Activated T-helper 2 cell treated with anti-CD3 and anti-CD28 coated beads, Interferon-gamma antibody, Interleukin-2, Interleukin-4, amounts not matched to agents 10 μg/mL and 5 μg/mL and 100 μg/mL, durations not matched to agents 14 hours and 24 hours and 36 hours (primary cell): ENCODE data around the gene ZNF385D. TPM values are rescaled to one million over a fixed set of nuclear protein-coding genes. Genes with fewer than 3 reads are reported as not detected.

Source experiments
- DNase-seq: peaks from one replicate; pipeline ENCODE4 v3.0.0; 2021; ENCODE audit warnings: low spot score
- H3K27ac Mint-ChIP-seq: one replicate; pipeline ENCODE4 v1.8.0; 2021; ENCODE audit warnings: mixed read lengths
- H3K27me3 Mint-ChIP-seq: one replicate; pipeline ENCODE4 v1.8.0; 2021; ENCODE audit warnings: low read depth, mixed read lengths
- H3K36me3 Mint-ChIP-seq: one replicate; pipeline ENCODE4 v1.8.0; 2021; ENCODE audit warnings: low read depth, mixed read lengths
- H3K4me1 Mint-ChIP-seq: one replicate; pipeline ENCODE4 v1.8.0; 2021; ENCODE audit warnings: low read depth, mixed read lengths
- H3K4me3 Mint-ChIP-seq: one replicate; pipeline ENCODE4 v1.8.0; 2021; ENCODE audit warnings: low read depth, mild to moderate bottlenecking, moderate library complexity, mixed read lengths
- H3K9me3 Mint-ChIP-seq: one replicate; pipeline ENCODE4 v1.8.0; 2021; ENCODE audit warnings: mixed read lengths
- intact Hi-C: fragments of 100-400 bp; cut with micrococcal nuclease; formaldehyde crosslinking; loops from one replicate; pipeline ENCODE4 v1.15.1; 2023
- total RNA-seq: library from RNA; stranded (reverse); gene quantifications from 2 replicates; pipeline ENCODE4 v1.2.3, GENCODE V29; 2022

Gene ZNF385D
- total RNA-seq, 1 donor from 2014 or later: not detected

DNA sequence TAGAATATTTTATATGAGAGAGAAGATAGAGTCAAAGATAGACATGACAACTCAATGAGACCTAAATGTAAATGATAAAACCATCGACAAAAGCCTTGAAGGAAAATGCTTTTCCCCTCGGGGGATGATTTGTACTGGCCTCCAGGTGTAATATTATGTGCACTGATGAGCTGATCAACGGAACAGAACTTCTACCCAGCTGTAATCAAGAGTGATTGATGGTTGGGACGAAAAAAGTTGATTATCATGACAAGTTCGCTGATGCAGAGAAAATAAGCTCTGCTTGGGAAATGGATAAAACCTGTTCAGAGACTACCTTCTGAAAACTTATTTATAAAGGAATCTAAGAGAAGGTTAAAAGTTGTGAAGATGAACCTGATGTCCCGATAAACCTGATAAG lies 210.7 kb downstream of the ZNF385D start:
- H3K27me3 Mint-ChIP-seq: no peaks in the 10 kb centered on the region
- no peak for DNase-seq
- no peak overlapping the region for H3K4me3 Mint-ChIP-seq
- H3K4me1 Mint-ChIP-seq: no peaks in the 10 kb centered on the region
- intact Hi-C loops: no loop called here
- H3K27ac Mint-ChIP-seq: no peak overlapping the region
- peaks cover 18% of the 10 kb centered on the region for H3K9me3 Mint-ChIP-seq
- H3K36me3 Mint-ChIP-seq: no peaks in the 10 kb centered on the region

DNA sequence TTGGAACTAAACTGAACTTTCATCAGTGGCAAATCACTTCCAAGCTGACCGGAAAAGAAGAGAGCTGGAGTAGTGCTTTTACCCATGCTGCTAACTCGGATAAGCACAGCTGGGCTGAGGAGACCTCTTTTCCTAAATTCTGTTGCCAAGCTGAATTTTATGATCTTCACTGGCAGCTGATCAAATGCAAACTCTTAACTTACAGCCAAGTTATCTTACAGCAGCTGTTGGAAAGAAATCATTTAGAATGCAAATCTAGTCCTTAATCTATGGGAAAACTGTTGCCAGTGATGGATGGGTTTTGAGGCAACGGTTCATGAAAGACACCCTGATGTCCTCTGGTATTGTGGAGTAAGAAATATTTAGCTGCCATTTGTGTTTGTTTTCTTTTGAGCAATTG lies 216.5 kb downstream of the ZNF385D start:
- no peaks in the 10 kb centered on the region for H3K4me1 Mint-ChIP-seq
- H3K27ac Mint-ChIP-seq: no peak overlapping the region
- H3K4me3 Mint-ChIP-seq: no peak overlapping the region
- intact Hi-C loops: no loop called here
- H3K9me3 Mint-ChIP-seq: peaks cover 21% of the 10 kb centered on the region
- no peaks in the 10 kb centered on the region for H3K36me3 Mint-ChIP-seq
- no peak for DNase-seq
- no peaks in the 10 kb centered on the region for H3K27me3 Mint-ChIP-seq

GRCh38 chr3:21533002-21533401 lies 218.0 kb downstream of the ZNF385D start:
- intact Hi-C loops: no loop called here
- Mint-ChIP-seq H3K9me3 (peaks cover 20% of the 10 kb centered on the region), H3K4me3 (no peak overlapping the region), H3K4me1 (no peaks in the 10 kb centered on the region), H3K27me3 (no peaks in the 10 kb centered on the region), H3K36me3 (no peaks in the 10 kb centered on the region), H3K27ac (no peak overlapping the region)
- DNase-seq: no peak

- DNase-seq: no peak
These were observed 219.1 kb downstream of the ZNF385D start for GRCh38 chr3:21531909-21532308.

GRCh38 chr3:21528291-21528995 lies 222.6 kb downstream of the ZNF385D start:
- DNase-seq: no peak
- Mint-ChIP-seq H3K27ac (no peak overlapping the region), H3K4me1 (no peaks in the 10 kb centered on the region), H3K27me3 (no peaks in the 10 kb centered on the region), H3K36me3 (no peaks in the 10 kb centered on the region), H3K9me3 (peaks cover 17% of the 10 kb centered on the region), H3K4me3 (no peak overlapping the region)
- intact Hi-C loops: no loop called here

More at GRCh38 chr3:21531909-21532308, 219.1 kb downstream of the ZNF385D start:
- Mint-ChIP-seq H3K9me3 (peaks cover 15% of the 10 kb centered on the region), H3K27me3 (no peaks in the 10 kb centered on the region), H3K27ac (no peak overlapping the region), H3K4me3 (no peak overlapping the region), H3K36me3 (no peaks in the 10 kb centered on the region), H3K4me1 (no peaks in the 10 kb centered on the region)
- intact Hi-C loops: no loop called here

- peaks cover 17% of the 10 kb centered on the region for H3K9me3 Mint-ChIP-seq
- DNase-seq: no peak
- no peak overlapping the region for H3K27ac Mint-ChIP-seq
- H3K4me3 Mint-ChIP-seq: no peak overlapping the region
- no peaks in the 10 kb centered on the region for H3K4me1 Mint-ChIP-seq
- H3K36me3 Mint-ChIP-seq: no peaks in the 10 kb centered on the region
- intact Hi-C loops: no loop called here
- H3K27me3 Mint-ChIP-seq: no peaks in the 10 kb centered on the region
These were observed 224.5 kb downstream of the ZNF385D start for GRCh38 chr3:21526461-21526860.

GRCh38 chr3:21524133-21524532 lies 226.9 kb downstream of the ZNF385D start:
- H3K4me1 Mint-ChIP-seq: no peaks in the 10 kb centered on the region
- DNase-seq: no peak
- intact Hi-C loops: no loop called here
- H3K4me3 Mint-ChIP-seq: no peak overlapping the region
- no peaks in the 10 kb centered on the region for H3K36me3 Mint-ChIP-seq
- peaks cover 6% of the 10 kb centered on the region for H3K9me3 Mint-ChIP-seq
- no peaks in the 10 kb centered on the region for H3K27me3 Mint-ChIP-seq
- H3K27ac Mint-ChIP-seq: no peak overlapping the region

DNA sequence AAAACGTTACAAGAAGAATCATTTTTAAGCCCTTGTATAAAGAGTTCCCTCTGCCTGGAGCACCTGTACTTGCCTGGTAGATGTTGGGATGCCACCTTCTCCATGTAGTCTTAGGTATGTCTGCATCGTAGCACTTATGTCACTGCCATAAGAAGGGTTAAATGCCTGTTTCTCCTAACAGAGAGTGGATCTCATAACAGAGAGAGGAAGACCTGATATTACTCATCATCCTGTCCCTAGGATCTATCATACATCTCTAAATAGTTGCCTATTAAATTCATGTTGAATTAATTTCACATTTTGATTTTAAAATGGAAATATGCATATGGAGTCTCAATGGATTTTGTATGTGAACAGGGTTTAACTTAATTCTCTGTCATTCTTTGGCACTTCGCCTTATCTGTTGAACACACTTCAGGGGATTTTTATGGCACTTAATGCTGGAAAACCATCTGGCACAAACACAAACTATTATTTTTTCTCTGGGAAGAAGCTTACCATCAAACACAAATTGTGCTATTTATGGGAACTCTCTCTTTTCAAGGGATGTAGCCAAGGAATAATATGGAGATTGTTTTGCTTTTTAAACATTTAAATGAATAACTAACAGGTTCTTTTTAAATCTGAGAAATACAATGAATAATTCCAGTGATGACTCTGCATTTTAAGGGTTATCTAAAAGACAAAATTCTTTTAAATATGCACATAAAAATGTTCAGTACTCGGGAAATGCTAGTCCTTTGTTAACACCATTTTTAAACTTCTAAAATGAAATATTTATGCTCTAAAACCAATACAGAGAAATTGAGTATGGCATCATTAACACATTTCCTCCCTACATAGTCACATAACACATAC lies 230.7 kb downstream of the ZNF385D start:
- intact Hi-C loops: no loop called here
- Mint-ChIP-seq H3K4me3 (no peak overlapping the region), H3K36me3 (no peaks in the 10 kb centered on the region), H3K4me1 (no peaks in the 10 kb centered on the region), H3K27ac (no peak overlapping the region), H3K27me3 (no peaks in the 10 kb centered on the region), H3K9me3 (peaks cover 9% of the 10 kb centered on the region)
- DNase-seq: no peak

GRCh38 chr3:21517184-21517583 lies 233.8 kb downstream of the ZNF385D start:
- no peak overlapping the region for H3K27ac Mint-ChIP-seq
- H3K4me1 Mint-ChIP-seq: no peaks in the 10 kb centered on the region
- H3K4me3 Mint-ChIP-seq: no peak overlapping the region
- intact Hi-C loops: no loop called here
- no peaks in the 10 kb centered on the region for H3K27me3 Mint-ChIP-seq
- no peak for DNase-seq
- H3K36me3 Mint-ChIP-seq: no peaks in the 10 kb centered on the region
- H3K9me3 Mint-ChIP-seq: peaks cover 3% of the 10 kb centered on the region

DNA sequence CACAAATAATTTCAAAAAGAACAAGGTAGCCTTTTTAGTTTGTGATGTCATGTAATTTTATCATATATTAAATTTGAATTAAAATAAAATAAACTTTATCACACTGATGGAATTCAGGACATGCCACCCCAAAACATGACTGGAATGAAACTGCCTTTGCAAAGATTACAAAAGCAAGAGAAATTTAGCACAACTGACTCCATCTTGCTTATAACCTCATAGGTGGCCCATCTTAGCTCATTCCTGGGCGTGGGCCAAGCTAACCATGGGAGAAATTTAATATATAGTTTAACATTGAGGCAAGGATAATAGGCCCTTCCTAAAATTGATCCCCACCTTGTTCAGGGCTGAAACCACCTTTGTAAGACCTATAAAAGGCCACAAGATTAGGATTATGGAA lies 235.6 kb downstream of the ZNF385D start:
- Mint-ChIP-seq H3K27me3 (no peaks in the 10 kb centered on the region), H3K36me3 (no peaks in the 10 kb centered on the region), H3K9me3 (peaks cover 15% of the 10 kb centered on the region), H3K4me1 (no peaks in the 10 kb centered on the region), H3K27ac (no peak overlapping the region), H3K4me3 (no peak overlapping the region)
- no peak for DNase-seq
- intact Hi-C loops: no loop called here

DNA sequence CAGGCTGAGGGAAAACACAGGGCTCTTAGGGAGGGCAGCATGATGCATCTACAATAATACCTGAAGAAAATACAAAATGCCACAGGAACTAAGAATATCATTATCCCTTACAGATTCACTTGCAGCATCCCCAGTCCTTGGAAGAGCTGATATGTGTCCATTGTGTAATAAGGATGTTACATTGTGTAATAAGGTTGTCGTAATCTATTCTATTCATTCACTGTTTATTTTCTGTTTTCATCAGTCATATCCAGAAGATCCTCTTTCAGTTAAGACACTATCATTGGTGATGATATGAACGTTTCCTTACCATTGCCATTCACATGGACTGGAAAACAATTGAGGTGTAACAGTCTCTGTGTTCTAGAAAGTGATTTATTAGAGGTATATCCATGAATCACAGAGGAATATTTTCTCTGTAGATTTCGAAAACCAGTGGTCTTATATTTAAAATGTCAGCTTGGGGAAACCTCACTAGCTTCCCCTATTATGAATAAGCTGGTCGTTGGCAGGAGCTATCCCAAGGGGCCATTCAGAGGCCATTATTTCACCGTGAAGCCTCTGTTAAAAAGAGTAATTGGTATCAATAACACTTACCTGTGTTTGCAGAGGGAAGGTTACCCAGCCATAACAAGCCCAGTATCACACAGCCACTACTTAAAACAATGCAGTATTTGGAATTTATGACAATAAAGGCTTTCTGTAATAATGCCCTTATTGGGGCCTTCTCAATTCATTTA lies 241.1 kb downstream of the ZNF385D start:
- Mint-ChIP-seq H3K27me3 (no peaks in the 10 kb centered on the region), H3K27ac (no peak overlapping the region), H3K36me3 (no peaks in the 10 kb centered on the region), H3K4me3 (no peak overlapping the region), H3K4me1 (no peaks in the 10 kb centered on the region), H3K9me3 (peaks cover 13% of the 10 kb centered on the region)
- DNase-seq: no peak
- intact Hi-C loops: no loop called here

GRCh38 chr3:21508246-21508645 lies 242.8 kb downstream of the ZNF385D start:
- Mint-ChIP-seq H3K9me3 (peaks cover 13% of the 10 kb centered on the region), H3K27me3 (no peaks in the 10 kb centered on the region), H3K27ac (no peak overlapping the region), H3K4me3 (no peak overlapping the region), H3K36me3 (no peaks in the 10 kb centered on the region), H3K4me1 (no peaks in the 10 kb centered on the region)
- no peak for DNase-seq
- intact Hi-C loops: no loop called here
